GM08714 (cell line): ENCODE data around the gene NOPCHAP1.
"Not testable (repeated sequence)": the region's sequence is repeated elsewhere in the genome, so short reads cannot be mapped to it uniquely, and the experiment has no call there.

ENCODE experiments used
- H3K4me3 ChIP-seq: fragments of 200-500 bp; sonication (Bioruptor generic); 2 replicates; pipeline ENCODE4 v1.5.1; 2014; ENCODE audit warnings: mild to moderate bottlenecking, low read length, inconsistent platforms
- ZNF274 ChIP-seq: IDR thresholded peaks from 2 replicates; pipeline ENCODE4 v1.6.1; 2012; ENCODE audit warnings: mild to moderate bottlenecking, low read depth, low read length

NOPCHAP1 gene, protein sequence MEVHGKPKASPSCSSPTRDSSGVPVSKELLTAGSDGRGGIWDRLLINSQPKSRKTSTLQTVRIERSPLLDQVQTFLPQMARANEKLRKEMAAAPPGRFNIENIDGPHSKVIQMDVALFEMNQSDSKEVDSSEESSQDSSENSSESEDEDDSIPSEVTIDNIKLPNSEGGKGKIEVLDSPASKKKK

DNA sequence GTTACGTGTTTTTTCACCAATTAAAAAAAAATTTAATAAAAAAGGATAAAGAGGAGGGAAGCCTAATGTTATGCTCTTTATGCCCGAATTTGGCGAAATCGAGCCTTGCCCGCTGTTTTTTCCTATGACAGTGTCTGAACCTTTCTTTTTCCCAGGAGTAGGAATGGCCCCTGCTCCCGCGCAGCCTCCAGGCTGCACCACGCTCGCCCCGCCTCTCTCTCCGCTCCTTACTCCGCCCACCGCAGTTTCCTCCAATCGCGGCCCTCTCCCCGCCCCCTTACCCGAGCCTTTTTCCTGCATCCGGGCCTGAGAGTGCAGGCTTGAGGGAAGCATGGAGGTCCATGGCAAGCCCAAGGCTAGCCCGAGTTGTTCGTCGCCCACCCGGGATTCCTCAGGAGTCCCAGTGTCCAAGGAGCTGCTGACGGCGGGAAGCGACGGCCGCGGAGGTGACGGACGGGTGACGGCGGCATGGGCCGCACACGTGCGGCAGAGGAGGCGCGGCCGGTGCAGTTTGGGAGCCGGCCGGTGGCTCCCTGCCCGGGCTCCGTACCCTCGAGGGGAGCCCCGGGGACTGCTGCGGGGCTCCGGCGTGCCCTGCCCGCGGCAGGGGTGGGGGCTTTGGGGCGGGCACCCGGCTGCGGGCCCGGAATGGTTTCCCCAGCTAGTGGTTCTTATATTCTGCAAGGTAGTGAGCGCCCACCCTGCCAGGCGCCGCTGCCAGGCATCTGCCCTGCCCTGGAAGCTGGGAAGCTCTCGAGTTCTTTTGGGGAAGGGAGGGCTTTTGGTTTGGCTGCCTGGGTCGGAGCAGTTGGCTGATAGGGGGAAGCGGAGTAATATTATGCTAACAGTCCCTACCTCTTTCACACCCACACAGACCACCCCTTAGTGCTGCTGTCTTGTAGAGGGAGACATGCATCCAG lies at the start of gene NOPCHAP1:
Gene NOPCHAP1 (plus strand): TSS at position 295 of the 920 bp plus-strand sequence. CDS start 37 bp downstream, at position 332.
- TF ChIP-seq ZNF274: no peak
- peak within 1 kb of the TSS; percentile 85 for H3K4me3 ChIP-seq

DNA sequence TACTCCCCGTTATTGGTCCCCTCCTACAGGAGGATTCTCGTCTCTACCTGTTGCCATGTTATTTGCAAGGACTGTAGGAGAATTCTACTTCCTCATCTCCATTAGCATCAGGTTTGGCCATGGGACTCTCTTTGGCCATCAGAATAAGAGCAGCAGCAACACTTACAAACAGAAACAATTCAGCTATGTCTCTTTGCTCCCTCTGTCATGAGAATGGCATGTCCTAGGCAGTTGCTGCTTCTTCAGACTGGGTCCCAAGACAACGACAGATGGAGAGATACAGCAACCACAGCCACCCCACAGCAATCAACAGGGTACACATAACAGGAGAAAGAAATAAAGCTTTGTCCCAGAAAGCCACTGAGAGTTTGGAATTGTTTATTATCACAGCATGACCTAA lies 47.7 kb upstream of the NOPCHAP1 start:
- TF ChIP-seq ZNF274: no peak
- no peak overlapping the region for H3K4me3 ChIP-seq

DNA sequence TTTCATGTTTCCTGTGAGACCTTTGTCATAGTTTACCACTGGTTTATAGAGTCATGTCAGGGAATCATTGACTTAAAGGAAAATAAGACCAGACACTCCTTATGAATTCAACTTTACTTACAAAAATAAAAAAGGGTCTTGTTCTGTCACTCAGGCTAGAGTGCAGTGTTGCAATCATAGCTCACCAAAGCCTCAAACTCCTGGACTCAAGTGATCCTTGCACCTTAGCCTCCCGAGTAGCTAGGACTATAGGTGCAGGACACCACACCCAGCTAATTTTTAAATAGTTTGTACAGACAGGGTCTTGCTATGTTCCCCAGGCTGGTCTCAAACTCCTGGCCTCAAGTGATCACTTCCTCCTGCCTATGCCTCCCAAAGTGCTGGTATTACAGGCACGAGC lies 47.0 kb upstream of the NOPCHAP1 start:
- TF ChIP-seq ZNF274: no peak

DNA sequence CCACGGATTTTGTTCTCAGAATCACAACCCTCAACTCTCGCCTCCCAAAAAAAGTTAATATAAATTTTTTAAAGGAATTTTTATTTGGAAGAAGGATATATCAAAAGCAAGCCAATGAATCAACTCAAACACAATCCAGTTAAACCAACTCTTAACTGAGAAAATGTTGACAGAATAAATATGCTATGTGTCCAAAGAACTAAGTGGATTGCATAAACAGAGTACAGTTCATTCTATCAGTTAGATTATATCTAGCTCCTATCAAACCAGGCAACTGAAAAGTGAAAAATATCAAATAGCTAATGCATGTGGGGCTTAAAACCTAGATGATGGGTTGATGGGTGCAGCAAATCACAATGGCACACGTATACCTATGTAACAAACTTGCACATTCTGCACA lies 44.7 kb upstream of the NOPCHAP1 start:
- no peak for TF ChIP-seq ZNF274
- no peak overlapping the region for H3K4me3 ChIP-seq

More for the DNA sequence above, 47.0 kb upstream of the NOPCHAP1 start:
- no peak overlapping the region for H3K4me3 ChIP-seq

DNA sequence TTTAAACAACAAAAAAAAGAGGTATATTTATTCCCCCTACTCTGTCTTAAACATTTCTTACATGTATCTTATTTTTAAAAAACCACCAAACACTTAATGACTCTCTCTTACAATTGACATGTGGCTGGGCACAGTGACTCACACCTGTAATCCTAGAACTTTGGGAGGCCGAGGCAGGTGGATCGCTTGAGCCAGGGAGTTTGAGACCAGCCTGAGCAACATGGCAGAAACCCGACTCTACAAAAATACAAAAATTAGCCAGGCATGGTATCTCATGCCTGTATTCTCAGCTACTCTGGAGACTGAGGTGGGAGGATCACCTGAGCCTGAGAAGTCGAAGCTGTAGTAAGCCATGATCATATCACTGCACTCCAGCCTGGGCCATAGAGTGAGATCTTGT lies 44.0 kb upstream of the NOPCHAP1 start:
- TF ChIP-seq ZNF274: no peak
- H3K4me3 ChIP-seq: no peak overlapping the region

DNA sequence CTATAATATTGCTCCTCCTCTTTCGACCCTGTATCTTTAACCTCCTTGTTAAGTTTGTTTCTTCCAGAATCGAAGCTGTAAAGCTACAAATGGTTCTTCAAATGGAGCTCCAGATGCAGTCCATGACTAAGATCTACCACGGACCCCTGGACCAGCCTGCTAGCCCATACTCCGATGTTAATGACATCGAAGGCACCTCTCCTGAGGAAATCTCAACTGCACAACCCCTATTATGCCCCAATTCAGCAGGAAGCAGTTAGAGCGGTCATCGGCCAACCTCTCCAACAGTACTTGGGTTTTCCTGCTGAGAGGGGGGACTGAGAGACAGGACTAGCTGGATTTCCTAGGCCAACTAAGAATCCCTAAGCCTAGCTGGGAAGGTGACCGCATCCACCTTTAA lies 42.7 kb upstream of the NOPCHAP1 start:
- H3K4me3 ChIP-seq: not testable (repeated sequence)

DNA sequence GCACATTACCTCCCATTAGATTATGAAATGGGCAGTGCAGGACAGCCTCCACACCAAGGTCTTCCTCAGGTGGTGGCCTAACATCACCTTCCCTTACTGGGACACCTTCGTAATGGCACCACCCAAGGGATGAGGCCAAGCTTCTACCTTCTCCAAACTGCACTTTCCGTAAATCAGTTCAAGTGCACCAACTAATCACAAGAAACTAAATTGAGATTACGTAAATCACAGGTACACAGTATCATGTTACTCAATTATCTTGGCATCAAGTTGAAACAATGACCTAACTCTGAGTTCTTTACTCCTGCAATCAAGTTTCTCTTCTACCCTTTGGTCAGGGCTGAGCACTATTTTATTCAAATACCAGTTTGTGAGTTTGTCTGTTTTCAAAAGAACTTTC lies 41.9 kb upstream of the NOPCHAP1 start:
- TF ChIP-seq ZNF274: no peak
- no peak overlapping the region for H3K4me3 ChIP-seq

DNA sequence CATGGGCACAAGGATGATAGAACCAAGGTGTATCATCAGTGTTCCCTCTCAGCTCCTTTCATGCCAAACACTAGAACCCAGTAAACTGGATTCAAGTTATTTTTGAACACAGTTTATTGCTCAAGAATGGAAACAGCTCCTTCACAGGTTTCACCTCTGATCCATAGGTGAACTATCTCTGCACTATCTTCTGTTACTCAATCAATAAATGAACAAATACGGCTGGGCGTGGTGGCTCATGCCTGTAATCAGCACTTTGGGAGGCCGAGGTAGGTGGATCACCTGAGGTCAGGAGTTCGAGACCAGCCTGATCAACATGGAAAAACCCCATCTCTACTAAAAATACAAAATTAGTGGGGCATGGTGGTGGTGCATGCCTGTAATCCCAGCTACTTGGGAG lies 37.4 kb upstream of the NOPCHAP1 start:
- not testable (repeated sequence) for H3K4me3 ChIP-seq

DNA sequence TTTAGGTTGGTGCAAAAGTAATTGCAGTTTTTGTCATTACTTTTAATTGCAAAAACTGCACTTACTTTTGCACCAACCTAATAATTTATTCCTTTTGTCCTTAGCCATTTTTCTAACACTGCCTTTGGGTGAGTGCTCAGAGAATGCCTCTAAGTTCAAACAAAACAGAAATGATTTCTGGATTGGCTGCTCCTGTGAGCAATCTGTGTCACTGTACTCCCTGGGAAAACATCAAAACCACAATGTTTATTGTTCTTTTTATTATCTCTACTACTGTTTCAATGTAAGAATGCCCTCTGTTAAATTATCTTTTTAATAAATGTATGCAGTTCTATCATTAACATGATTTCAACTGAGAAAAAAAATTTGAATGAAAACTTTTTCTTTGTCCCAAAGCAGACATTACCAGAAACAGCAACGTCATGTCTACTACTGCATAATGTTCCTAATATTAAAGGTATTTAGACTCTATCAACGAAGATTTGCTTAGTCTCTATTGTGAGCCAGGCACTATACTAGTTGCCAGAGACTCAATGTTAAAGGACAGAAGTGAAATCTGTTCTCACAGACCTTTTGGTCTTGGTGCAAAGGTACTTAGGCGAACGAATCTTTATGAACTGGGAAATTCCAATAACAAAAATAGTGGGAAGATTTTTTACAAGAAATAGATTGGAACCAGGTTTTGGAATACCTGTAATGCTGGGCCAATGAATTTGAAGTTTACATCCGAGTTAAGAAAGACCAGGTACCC lies 34.2 kb upstream of the NOPCHAP1 start:
- H3K4me3 ChIP-seq: no peak overlapping the region
- TF ChIP-seq ZNF274: no peak

DNA sequence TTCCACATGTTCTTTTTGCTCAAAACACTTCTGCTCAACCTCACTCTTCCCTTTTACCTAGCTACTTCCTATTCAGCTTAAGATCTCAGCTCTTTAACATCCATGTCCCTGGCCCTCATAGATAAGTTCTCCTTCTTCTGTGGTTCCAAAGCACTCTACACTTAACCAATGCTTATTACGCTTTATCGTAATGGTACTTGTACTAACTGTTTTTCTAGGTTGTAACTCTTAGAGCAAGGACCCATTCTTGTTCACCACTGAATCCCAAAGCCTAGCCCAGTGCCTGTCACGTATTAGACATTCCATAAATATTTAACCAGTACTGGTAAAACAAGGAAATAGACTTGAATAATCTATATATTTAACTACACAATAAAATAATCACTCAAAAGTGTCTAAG lies 33.3 kb upstream of the NOPCHAP1 start:
- TF ChIP-seq ZNF274: no peak
- H3K4me3 ChIP-seq: no peak overlapping the region

DNA sequence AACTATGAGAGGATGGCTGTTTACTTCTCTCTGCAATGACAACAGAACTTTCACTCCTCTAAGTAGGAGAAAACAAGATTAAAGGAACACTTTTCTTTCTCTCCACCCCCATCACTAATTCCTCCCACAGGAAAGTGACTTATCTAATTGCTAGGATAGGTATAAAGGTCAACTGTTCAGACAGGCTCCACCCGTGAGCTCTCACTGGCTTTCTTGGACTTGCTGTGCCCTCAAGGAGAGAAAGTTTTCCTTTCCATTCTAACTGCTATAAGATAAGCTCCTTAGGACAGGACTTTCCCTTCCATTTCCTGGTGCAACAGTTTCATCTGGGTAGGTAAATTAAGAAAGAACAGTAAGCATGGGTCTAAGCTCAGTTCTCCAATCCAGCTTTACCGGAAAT lies 32.8 kb upstream of the NOPCHAP1 start:
- no peak overlapping the region for H3K4me3 ChIP-seq
- no peak for TF ChIP-seq ZNF274

DNA sequence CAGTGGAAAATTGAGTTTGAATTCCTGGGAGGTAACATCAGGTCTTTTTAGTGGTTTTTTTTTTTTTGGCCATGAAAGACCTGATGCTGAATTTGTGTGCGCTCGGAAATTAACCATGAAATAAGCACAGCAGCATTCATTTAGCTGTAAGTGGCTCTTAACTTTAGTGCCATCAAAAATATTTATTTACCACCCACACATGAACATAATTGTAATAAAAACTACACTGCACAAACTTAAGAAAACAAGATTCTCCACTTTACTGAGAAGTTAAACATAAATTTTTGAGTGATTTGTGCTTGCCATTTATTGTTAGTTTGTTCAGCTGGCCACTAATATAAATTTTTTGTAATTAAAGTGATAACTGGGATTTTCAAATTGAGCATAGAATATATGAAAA lies 30.4 kb upstream of the NOPCHAP1 start:
- no peak for TF ChIP-seq ZNF274
- no peak overlapping the region for H3K4me3 ChIP-seq

DNA sequence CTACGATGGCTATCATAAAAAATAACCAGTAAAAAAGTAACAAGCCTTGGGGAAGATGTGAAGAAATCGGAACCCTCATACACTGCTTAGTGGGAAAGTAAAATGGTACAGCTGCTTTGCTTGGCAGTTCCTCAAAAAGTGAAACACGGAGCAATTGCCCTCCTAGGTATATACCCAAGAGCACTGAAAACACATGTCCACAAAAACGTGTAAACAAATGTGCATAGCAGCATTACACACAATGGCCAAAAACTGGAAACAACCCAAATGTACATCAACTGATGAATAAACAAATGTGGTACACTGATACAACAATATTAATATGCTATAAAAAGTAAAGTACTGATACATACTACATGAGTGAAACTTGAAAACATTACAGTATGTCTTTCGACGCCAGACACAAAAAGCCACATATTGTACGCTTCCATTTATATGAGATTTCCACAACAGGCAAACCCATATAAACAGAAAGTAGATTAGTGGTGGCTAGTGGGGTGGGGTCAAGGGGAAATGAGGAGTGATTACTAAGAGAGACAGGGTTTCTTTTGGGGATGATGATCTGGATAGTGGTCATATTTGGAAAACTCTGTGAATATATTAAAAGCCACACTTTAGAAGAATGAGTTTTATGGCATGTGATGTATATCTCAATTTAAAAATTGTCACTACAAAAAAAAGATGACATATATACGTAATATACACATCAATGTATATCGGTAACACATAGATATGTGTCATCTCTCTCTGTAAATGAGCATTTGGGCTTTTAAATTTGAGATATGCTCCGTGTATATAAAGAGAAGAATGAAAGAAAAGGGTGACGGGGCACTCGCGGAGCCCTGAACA lies 29.0 kb upstream of the NOPCHAP1 start:
- H3K4me3 ChIP-seq: peak overlapping the region; percentile 75
- no peak for TF ChIP-seq ZNF274

DNA sequence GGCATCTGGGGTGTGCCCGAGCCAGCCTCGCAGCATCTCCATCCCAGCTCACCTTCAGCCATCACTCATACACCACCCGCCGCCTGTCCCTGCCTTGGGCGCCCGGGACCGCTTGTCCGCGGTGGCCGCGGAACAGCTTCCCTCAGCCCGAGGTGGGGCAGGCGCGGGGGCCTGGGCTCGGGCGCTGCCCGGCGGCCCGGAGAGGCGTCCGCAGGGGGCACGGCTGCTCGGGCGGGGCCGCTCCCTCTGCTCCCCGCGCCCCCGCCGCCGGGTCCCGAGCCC lies 28.5 kb upstream of the NOPCHAP1 start:
- H3K4me3 ChIP-seq: peak overlapping the region; percentile 75
- no peak for TF ChIP-seq ZNF274
